Measurements from ENCODE around the gene KRCC1. TPM values are rescaled to one million over a fixed set of nuclear protein-coding genes. Genes with fewer than 3 reads are reported as not detected.

KRCC1 gene
- total and polyA plus RNA-seq, 9 of the 15 experiments (the other 6 are each of a cell fraction or from before 2014, with no cell fraction given), result 1.9 to 6.0 (median 2.2) TPM

GRCh38 chr2:88057437-88057844 is 1.9 kb upstream of the KRCC1 start (continued):
- TF ChIP-seq USF2 (CRISPR knock-in tag; IDR thresholded peaks at IDR 0.05) (no peak), THAP7 (CRISPR knock-in tag; IDR thresholded peaks at IDR 0.05) (no peak), ZNF277 (CRISPR knock-in tag; IDR thresholded peaks at IDR 0.05; ENCODE audit: borderline replicate concordance) (no peak), EHMT2 (IDR thresholded peaks at IDR 0.05) (peak; percentile 66; the same call in 1 of the 2 replicates), CAMTA2 (CRISPR knock-in tag; conservative IDR thresholded peaks at IDR 0.05) (no peak), ZNF444 (CRISPR knock-in tag; IDR thresholded peaks at IDR 0.05) (no peak), BRCA1 (IDR thresholded peaks at IDR 0.05) (no peak), BRCA1 (CRISPR knock-in tag; IDR thresholded peaks at IDR 0.05) (no peak), KDM1A (IDR thresholded peaks at IDR 0.05) (peak; percentile 73 to 77), SIX5 (IDR thresholded peaks at IDR 0.05; ENCODE audit: borderline replicate concordance in 1 of 2, insufficient read depth in 1 of 2, low read depth in 1 of 2, low read length in 2 of 2) (no peak), NCOR1 (IDR thresholded peaks at IDR 0.05) (peak; percentile 73), NCOA1 (IDR thresholded peaks at IDR 0.05; ENCODE audit: low read depth) (peak; percentile 61; the same call in 1 of the 2 replicates), NR2C1 (IDR thresholded peaks at IDR 0.05) (0 out of 2 replicates have a peak, but pooled peaks have one; percentile 35), NR2C1 (tag; IDR thresholded peaks at IDR 0.05) (no peak), MCM3 (IDR thresholded peaks at IDR 0.05) (no peak), BCL6 (CRISPR knock-in tag; IDR thresholded peaks at IDR 0.05) (no peak), SMARCA4 (IDR thresholded peaks at IDR 0.05) (peak; percentile 85), FOSL1 (tag; conservative IDR thresholded peaks at IDR 0.05) (peak; percentile 26; the same call in 1 of the 2 replicates), TCF3 (CRISPR knock-in tag; IDR thresholded peaks at IDR 0.05) (peak; percentile 64), NFE2L1 (tag; IDR thresholded peaks at IDR 0.05; ENCODE audit: borderline replicate concordance, low read depth) (no peak), ZNF780A (CRISPR knock-in tag; IDR thresholded peaks at IDR 0.05) (no peak), HDAC2 (IDR thresholded peaks at IDR 0.05) (peak; percentile 39; the same call in 1 of the 2 replicates), HMGXB4 (CRISPR knock-in tag; IDR thresholded peaks at IDR 0.05) (no peak), ZC3H4 (CRISPR knock-in tag; IDR thresholded peaks at IDR 0.05; ENCODE audit: borderline replicate concordance) (no peak)
- TF ChIP-seq, protein P1, sequence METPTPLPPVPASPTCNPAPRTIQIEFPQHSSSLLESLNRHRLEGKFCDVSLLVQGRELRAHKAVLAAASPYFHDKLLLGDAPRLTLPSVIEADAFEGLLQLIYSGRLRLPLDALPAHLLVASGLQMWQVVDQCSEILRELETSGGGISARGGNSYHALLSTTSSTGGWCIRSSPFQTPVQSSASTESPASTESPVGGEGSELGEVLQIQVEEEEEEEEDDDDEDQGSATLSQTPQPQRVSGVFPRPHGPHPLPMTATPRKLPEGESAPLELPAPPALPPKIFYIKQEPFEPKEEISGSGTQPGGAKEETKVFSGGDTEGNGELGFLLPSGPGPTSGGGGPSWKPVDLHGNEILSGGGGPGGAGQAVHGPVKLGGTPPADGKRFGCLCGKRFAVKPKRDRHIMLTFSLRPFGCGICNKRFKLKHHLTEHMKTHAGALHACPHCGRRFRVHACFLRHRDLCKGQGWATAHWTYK (CRISPR knock-in tag; IDR thresholded peaks at IDR 0.05), result no peak
- TF ChIP-seq, protein P2, sequence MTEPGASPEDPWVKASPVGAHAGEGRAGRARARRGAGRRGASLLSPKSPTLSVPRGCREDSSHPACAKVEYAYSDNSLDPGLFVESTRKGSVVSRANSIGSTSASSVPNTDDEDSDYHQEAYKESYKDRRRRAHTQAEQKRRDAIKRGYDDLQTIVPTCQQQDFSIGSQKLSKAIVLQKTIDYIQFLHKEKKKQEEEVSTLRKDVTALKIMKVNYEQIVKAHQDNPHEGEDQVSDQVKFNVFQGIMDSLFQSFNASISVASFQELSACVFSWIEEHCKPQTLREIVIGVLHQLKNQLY (CRISPR knock-in tag; conservative IDR thresholded peaks at IDR 0.05), result no peak
